ENCODE measurements around the gene CEND1.

GRCh38 chr11:828506-829175 is 38.8 kb upstream of the CEND1 start:
- TF ChIP-seq CTCF (IDR thresholded peaks at IDR 0.05; ENCODE audit: low read length) (no peak), EZH2 (optimal IDR thresholded peaks at IDR 0.05; ENCODE audit: low read depth, low read length) (no peak)

All from MM.1S (cell line).